ENCODE measurements around the gene LRP5.
"Not testable (repeated sequence)": the region's sequence is repeated elsewhere in the genome, so short reads cannot be mapped to it uniquely, and the experiment has no call there.

LRP5 gene

GRCh38 chr11:68340784-68341556 is 28.6 kb downstream of the LRP5 start:
- TF ChIP-seq CTCF (IDR thresholded peaks at IDR 0.05; ENCODE audit: insufficient read depth, low read depth, low read length, missing control alignments), result no peak
- H3K4me3 ChIP-seq (ENCODE audit: low read depth, low read length), result no peak overlapping the region
- peak; percentile 59 for DNase-seq (ENCODE audit: low read depth)

- TF ChIP-seq CTCF (IDR thresholded peaks at IDR 0.05; ENCODE audit: insufficient read depth, low read depth, low read length, missing control alignments), result no peak
- no peak overlapping the region for H3K4me3 ChIP-seq (ENCODE audit: low read depth, low read length)
- DNase-seq (ENCODE audit: low read depth), result no peak
These were observed 29.4 kb downstream of the LRP5 start for GRCh38 chr11:68341557-68342458.

GRCh38 chr11:68342459-68343158 is 30.2 kb downstream of the LRP5 start:
- H3K4me3 ChIP-seq (ENCODE audit: low read depth, low read length), result no peak overlapping the region
- TF ChIP-seq CTCF (IDR thresholded peaks at IDR 0.05; ENCODE audit: insufficient read depth, low read depth, low read length, missing control alignments), result no peak
- no peak for DNase-seq (ENCODE audit: low read depth)

GRCh38 chr11:68343761-68344256 is 31.4 kb downstream of the LRP5 start:
- no peak for DNase-seq (ENCODE audit: low read depth)
- TF ChIP-seq CTCF (IDR thresholded peaks at IDR 0.05; ENCODE audit: insufficient read depth, low read depth, low read length, missing control alignments), result no peak
- H3K4me3 ChIP-seq (ENCODE audit: low read depth, low read length), result no peak overlapping the region

- H3K4me3 ChIP-seq (ENCODE audit: low read depth, low read length); DNase-seq (ENCODE audit: low read depth): not testable (repeated sequence)
These were observed 32.4 kb downstream of the LRP5 start for GRCh38 chr11:68344821-68345220.

- no peak for DNase-seq (ENCODE audit: low read depth)
- no peak for TF ChIP-seq CTCF (IDR thresholded peaks at IDR 0.05; ENCODE audit: insufficient read depth, low read depth, low read length, missing control alignments)
- no peak overlapping the region for H3K4me3 ChIP-seq (ENCODE audit: low read depth, low read length)
These were observed 33.5 kb downstream of the LRP5 start for GRCh38 chr11:68345776-68346461.
